ENCODE data around the gene SPSB4.

DNA sequence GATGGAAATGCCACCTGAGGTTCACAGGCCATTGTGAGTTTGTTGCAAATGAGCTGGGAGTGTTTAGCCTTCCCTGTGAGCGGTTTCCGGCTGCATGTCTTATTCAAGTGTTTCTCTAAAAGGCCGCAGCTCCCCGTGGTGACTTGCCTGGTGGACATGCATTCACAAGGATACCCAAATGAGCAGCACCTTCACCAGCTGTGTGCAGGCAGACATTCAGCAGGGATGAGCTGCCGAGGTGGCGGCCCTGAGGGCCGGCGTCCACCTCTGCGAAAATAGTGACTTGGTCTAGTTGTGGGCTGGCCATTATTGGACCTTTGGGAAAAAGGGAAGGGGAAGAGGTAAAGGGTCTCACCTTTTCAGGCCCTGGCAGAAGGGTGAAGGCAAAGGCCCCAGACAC is 23.4 kb downstream of the SPSB4 start:
- TF ChIP-seq, protein P1, sequence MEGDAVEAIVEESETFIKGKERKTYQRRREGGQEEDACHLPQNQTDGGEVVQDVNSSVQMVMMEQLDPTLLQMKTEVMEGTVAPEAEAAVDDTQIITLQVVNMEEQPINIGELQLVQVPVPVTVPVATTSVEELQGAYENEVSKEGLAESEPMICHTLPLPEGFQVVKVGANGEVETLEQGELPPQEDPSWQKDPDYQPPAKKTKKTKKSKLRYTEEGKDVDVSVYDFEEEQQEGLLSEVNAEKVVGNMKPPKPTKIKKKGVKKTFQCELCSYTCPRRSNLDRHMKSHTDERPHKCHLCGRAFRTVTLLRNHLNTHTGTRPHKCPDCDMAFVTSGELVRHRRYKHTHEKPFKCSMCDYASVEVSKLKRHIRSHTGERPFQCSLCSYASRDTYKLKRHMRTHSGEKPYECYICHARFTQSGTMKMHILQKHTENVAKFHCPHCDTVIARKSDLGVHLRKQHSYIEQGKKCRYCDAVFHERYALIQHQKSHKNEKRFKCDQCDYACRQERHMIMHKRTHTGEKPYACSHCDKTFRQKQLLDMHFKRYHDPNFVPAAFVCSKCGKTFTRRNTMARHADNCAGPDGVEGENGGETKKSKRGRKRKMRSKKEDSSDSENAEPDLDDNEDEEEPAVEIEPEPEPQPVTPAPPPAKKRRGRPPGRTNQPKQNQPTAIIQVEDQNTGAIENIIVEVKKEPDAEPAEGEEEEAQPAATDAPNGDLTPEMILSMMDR (IDR thresholded peaks at IDR 0.05) = no peak
- no peak for TF ChIP-seq POLR2A (IDR thresholded peaks at IDR 0.05)
